Measurements from ENCODE around the gene SFXN4.

SFXN4 gene

DNA sequence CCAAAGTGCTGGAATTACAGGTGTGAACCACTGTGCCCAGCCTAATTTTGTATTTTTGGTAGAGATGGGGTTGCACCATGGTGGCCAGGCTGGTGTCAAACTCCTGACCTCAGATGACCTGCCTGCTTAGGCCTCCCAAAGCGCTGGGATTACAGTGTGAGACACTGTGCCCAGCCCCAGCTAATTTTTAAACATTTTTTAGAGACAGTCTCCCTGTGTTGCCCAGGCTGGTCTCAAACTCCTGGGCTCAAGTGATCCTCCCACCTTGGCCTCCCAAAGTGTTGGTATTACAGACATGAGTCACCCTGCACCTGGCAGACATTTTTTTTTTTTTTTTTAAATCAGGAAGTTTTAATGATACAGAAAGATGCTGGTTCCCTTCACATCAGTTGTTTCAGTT, 46.1 kb downstream of the SFXN4 start (continued):
- TF ChIP-seq SNAI2 (CRISPR knock-in tag; IDR thresholded peaks at IDR 0.05) (no peak), GLIS3 (CRISPR knock-in tag; IDR thresholded peaks at IDR 0.05) (no peak), ZFP30 (CRISPR knock-in tag; IDR thresholded peaks at IDR 0.05) (no peak)
- TF ChIP-seq, protein P1, sequence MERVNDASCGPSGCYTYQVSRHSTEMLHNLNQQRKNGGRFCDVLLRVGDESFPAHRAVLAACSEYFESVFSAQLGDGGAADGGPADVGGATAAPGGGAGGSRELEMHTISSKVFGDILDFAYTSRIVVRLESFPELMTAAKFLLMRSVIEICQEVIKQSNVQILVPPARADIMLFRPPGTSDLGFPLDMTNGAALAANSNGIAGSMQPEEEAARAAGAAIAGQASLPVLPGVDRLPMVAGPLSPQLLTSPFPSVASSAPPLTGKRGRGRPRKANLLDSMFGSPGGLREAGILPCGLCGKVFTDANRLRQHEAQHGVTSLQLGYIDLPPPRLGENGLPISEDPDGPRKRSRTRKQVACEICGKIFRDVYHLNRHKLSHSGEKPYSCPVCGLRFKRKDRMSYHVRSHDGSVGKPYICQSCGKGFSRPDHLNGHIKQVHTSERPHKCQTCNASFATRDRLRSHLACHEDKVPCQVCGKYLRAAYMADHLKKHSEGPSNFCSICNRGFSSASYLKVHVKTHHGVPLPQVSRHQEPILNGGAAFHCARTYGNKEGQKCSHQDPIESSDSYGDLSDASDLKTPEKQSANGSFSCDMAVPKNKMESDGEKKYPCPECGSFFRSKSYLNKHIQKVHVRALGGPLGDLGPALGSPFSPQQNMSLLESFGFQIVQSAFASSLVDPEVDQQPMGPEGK (CRISPR knock-in tag; IDR thresholded peaks at IDR 0.05; ENCODE audit: borderline replicate concordance) = no peak

DNA sequence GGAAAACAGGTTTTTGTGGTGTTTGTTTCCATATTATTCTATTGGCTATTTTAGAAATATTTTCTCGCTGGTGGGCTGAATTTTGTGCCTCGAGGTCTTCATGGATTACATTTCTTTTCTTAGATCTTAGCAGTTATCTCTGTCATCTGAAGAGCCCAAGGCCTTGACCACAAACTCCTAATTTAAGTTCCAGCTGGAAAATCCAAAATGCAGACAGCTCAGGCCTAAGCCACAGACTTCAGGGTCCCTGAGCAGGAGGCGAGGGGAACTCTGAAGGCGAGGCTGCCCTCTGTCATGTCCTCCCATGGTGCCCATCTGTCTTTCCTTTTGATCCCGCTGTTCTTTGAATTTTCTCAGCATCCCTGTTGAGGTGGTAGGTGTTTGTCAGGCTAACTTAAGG, 47.3 kb downstream of the SFXN4 start:
- no peak for ATAC-seq
- no peak for TF ChIP-seq PPARA (CRISPR knock-in tag; IDR thresholded peaks at IDR 0.05; ENCODE audit: borderline replicate concordance)
- no peak for TF ChIP-seq BACH2 (CRISPR knock-in tag; IDR thresholded peaks at IDR 0.05; ENCODE audit: borderline replicate concordance)

DNA sequence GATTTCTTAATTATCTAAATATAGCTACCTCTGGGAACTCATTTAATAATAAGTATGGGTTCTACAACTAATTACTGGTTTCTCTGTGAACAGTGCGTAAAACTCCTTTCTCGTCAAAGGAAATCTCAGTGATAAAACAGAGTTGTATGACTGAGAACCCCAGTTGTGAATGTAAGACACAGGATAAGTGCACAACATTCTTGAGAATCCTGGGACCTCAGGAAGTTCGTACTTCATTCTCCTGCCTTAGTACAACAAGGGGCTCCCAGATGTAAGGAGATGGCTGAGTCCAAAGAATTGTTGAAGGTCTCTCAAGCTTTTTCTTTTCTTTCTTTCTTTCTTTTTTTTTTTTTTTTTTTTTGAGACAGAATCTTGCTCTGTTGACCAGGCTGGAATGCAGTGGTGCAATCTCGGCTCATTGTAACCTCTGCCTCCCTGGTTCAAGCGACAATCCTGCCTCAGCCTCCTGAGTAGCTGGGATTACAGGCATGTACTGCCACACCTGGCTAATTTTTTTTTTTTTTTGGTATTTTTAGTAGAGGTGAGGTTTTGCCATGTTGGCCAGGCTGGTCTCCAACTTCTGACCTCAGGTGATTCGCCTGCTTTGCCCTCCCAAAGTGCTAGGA, 49.1 kb downstream of the SFXN4 start:
- ATAC-seq = no peak

DNA sequence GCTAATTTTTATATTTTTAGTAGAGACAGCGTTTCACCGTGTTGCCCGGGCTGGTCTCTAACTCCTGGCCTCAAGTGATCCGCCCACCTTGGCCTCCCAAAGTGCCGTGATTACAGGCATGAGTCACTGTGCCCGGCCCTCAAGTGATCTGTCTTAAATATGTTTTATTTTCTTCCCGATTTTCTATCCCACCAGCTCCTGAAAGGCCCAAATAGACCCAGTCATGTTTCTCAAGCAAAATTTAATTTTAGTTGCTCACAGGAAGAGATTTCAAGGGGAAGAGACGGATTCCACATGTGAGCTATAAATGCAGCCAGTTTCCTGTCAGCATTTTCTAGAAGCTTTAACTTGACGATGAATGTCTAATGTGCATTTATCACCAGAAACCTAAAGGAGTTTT, 49.6 kb downstream of the SFXN4 start:
- TF ChIP-seq TCF4 (CRISPR knock-in tag; IDR thresholded peaks at IDR 0.05; ENCODE audit: borderline replicate concordance) = no peak
- TF ChIP-seq, protein P2, sequence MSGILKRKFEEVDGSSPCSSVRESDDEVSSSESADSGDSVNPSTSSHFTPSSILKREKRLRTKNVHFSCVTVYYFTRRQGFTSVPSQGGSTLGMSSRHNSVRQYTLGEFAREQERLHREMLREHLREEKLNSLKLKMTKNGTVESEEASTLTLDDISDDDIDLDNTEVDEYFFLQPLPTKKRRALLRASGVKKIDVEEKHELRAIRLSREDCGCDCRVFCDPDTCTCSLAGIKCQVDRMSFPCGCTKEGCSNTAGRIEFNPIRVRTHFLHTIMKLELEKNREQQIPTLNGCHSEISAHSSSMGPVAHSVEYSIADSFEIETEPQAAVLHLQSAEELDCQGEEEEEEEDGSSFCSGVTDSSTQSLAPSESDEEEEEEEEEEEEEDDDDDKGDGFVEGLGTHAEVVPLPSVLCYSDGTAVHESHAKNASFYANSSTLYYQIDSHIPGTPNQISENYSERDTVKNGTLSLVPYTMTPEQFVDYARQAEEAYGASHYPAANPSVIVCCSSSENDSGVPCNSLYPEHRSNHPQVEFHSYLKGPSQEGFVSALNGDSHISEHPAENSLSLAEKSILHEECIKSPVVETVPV (CRISPR knock-in tag; IDR thresholded peaks at IDR 0.05) = no peak
- no peak for TF ChIP-seq BACH2 (CRISPR knock-in tag; IDR thresholded peaks at IDR 0.05; ENCODE audit: borderline replicate concordance)
- no peak for TF ChIP-seq TOX (CRISPR knock-in tag; IDR thresholded peaks at IDR 0.05; ENCODE audit: borderline replicate concordance)
- ATAC-seq = no peak

More for the DNA sequence above, 49.1 kb downstream of the SFXN4 start:
- TF ChIP-seq, protein P3, sequence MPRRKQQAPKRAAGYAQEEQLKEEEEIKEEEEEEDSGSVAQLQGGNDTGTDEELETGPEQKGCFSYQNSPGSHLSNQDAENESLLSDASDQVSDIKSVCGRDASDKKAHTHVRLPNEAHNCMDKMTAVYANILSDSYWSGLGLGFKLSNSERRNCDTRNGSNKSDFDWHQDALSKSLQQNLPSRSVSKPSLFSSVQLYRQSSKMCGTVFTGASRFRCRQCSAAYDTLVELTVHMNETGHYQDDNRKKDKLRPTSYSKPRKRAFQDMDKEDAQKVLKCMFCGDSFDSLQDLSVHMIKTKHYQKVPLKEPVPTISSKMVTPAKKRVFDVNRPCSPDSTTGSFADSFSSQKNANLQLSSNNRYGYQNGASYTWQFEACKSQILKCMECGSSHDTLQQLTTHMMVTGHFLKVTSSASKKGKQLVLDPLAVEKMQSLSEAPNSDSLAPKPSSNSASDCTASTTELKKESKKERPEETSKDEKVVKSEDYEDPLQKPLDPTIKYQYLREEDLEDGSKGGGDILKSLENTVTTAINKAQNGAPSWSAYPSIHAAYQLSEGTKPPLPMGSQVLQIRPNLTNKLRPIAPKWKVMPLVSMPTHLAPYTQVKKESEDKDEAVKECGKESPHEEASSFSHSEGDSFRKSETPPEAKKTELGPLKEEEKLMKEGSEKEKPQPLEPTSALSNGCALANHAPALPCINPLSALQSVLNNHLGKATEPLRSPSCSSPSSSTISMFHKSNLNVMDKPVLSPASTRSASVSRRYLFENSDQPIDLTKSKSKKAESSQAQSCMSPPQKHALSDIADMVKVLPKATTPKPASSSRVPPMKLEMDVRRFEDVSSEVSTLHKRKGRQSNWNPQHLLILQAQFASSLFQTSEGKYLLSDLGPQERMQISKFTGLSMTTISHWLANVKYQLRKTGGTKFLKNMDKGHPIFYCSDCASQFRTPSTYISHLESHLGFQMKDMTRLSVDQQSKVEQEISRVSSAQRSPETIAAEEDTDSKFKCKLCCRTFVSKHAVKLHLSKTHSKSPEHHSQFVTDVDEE (CRISPR knock-in tag; IDR thresholded peaks at IDR 0.05) = no peak
- TF ChIP-seq ZFP30 (CRISPR knock-in tag; IDR thresholded peaks at IDR 0.05) (no peak), GLIS3 (CRISPR knock-in tag; IDR thresholded peaks at IDR 0.05) (no peak), ZFP3 (CRISPR knock-in tag; IDR thresholded peaks at IDR 0.05) (no peak), PPARA (CRISPR knock-in tag; IDR thresholded peaks at IDR 0.05; ENCODE audit: borderline replicate concordance) (no peak), ZNF8 (CRISPR knock-in tag; IDR thresholded peaks at IDR 0.05) (no peak), ISL1 (CRISPR knock-in tag; IDR thresholded peaks at IDR 0.05) (no peak), ZC3H10 (CRISPR knock-in tag; IDR thresholded peaks at IDR 0.05) (no peak), OSR1 (CRISPR knock-in tag; IDR thresholded peaks at IDR 0.05) (no peak)
- TF ChIP-seq, protein P4, sequence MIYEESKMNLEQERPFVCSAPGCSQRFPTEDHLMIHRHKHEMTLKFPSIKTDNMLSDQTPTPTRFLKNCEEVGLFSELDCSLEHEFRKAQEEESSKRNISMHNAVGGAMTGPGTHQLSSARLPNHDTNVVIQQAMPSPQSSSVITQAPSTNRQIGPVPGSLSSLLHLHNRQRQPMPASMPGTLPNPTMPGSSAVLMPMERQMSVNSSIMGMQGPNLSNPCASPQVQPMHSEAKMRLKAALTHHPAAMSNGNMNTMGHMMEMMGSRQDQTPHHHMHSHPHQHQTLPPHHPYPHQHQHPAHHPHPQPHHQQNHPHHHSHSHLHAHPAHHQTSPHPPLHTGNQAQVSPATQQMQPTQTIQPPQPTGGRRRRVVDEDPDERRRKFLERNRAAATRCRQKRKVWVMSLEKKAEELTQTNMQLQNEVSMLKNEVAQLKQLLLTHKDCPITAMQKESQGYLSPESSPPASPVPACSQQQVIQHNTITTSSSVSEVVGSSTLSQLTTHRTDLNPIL (CRISPR knock-in tag; IDR thresholded peaks at IDR 0.05; ENCODE audit: low read depth) = no peak

DNA sequence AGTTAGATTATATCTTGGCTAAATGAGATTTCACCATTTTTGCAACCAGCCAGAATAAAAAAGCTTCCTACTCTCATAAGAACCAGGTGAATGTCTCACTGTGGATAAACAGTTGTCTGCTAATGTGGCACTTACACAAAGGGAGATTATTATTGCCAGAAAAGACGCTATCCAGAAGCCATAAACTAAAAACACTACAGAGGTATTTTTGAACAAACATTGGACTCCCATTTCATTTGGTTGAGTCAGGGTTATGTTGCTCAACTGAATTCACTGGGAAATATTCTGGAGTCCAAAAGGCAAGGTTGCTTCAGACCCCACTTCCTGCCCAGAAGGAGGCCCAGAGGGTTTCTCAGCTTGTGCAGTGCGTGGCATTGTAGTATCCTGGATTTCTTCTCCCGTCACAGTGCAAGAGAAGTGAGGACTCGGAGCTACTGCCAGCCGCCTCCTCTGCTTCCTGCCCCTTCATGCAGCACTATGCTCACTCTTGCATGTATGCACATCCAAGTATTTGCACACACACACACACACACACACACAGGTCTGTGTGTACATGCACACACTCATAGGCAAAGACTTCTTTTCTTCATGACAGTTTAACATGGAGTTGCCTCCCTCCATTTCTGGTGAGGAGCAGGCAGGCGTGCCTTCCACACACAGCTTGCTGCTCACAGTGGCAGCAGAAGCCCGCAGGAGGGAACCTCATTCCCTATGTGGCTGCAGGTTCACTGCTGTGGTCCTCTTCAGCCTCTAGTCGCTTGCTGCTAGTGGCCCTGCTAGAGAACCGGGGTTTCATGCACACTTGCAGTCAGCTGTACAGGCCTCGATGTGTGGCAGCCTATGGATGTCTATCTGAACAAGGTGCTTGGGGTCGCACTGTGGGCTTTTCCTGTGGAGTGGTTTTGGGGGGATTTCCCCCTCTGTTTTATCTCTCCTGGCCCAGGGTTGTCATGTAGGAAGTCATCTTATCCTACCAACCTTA, 51.5 kb downstream of the SFXN4 start:
- ATAC-seq = no peak
- TF ChIP-seq TOX (CRISPR knock-in tag; IDR thresholded peaks at IDR 0.05; ENCODE audit: borderline replicate concordance) = no peak
- peak; percentile 22; the same call in 1 of the 2 replicates for TF ChIP-seq ISL1 (CRISPR knock-in tag; IDR thresholded peaks at IDR 0.05)
